Calu3 (cell line): ENCODE measurements around the gene ARHGAP26. TPM values are rescaled to one million over a fixed set of nuclear protein-coding genes. Genes with fewer than 3 reads are reported as not detected.

Experiments used
- BruUV-seq: library from RNA; stranded (reverse); fragments of 400-500 nt; replicated peaks from 2 replicates; lab custom pipeline; 2021; lab: Mats Ljungman, UMichigan
- CTCF ChIA-PET: fragments of 300-600 bp; sonication (Branson Sonifier 250); formaldehyde crosslinking; loops from one replicate; lab custom pipeline; 2022; ENCODE audit warnings: antibody characterized with exemption; lab: Charles Lee
- DNase-seq: peaks from one replicate; pipeline ENCODE4 v3.0.0; 2022
- H3K27ac Mint-ChIP-seq: one replicate; pipeline ENCODE4 v1.8.0; 2022; ENCODE audit warnings: mixed read lengths; ENCODE audit not compliant: unreplicated experiment
- H3K27me3 Mint-ChIP-seq: one replicate; pipeline ENCODE4 v1.8.0; 2022; ENCODE audit warnings: mixed read lengths; ENCODE audit not compliant: unreplicated experiment
- H3K36me3 Mint-ChIP-seq: one replicate; pipeline ENCODE4 v1.8.0; 2022; ENCODE audit warnings: mild to moderate bottlenecking, moderate library complexity, mixed read lengths; ENCODE audit not compliant: insufficient read depth, unreplicated experiment
- H3K4me1 Mint-ChIP-seq: one replicate; pipeline ENCODE4 v1.8.0; 2022; ENCODE audit warnings: mild to moderate bottlenecking, low read depth, mixed read lengths; ENCODE audit not compliant: unreplicated experiment
- H3K4me3 Mint-ChIP-seq: one replicate; pipeline ENCODE4 v1.8.0; 2022; ENCODE audit warnings: mild to moderate bottlenecking, low read depth, moderate library complexity, mixed read lengths; ENCODE audit not compliant: unreplicated experiment
- H3K9me3 Mint-ChIP-seq: one replicate; pipeline ENCODE4 v1.8.0; 2022; ENCODE audit warnings: low read depth, mixed read lengths; ENCODE audit not compliant: unreplicated experiment
- CTCF ChIP-seq: fragments of 200-600 bp; IDR thresholded peaks from one replicate; pipeline ENCODE4 v1.8.0; 2022; ENCODE audit warnings: antibody characterized with exemption; ENCODE audit not compliant: unreplicated experiment
- intact Hi-C: fragments of 100-400 bp; cut with micrococcal nuclease; formaldehyde crosslinking; loops from one replicate; pipeline ENCODE4 v1.10.0; 2022; ENCODE audit not compliant: unreplicated experiment
- total RNA-seq: library from RNA; stranded (reverse); gene quantifications from 2 replicates; pipeline ENCODE4 v1.2.3, GENCODE V29; 2022

The ARHGAP26 gene
- total RNA-seq, 1 experiment from 2014 or later: 118 TPM

GRCh38 chr5:143251946-143252345 is 481.8 kb downstream of the ARHGAP26 start:
- DNase-seq: no peak
- TF ChIP-seq CTCF: no peak
- no peak overlapping the region for H3K4me3 Mint-ChIP-seq
- H3K36me3 Mint-ChIP-seq: peaks cover 7% of the 10 kb centered on the region
- CTCF ChIA-PET: interaction anchor here (0.7 to 1.2 kb wide), 2 partner anchors 49 to 153 kb away, joined by 3 to 5 read pairs; no protein-coding TSS in a partner anchor
- BruUV-seq: no TSS peak
- peaks cover 6% of the 10 kb centered on the region for H3K9me3 Mint-ChIP-seq
- H3K27me3 Mint-ChIP-seq: no peaks in the 10 kb centered on the region
- H3K27ac Mint-ChIP-seq: no peak overlapping the region
- H3K4me1 Mint-ChIP-seq: peaks cover 23% of the 10 kb centered on the region
- intact Hi-C loops: no loop called here

GRCh38 chr5:143254819-143255218 is 484.6 kb downstream of the ARHGAP26 start:
- Mint-ChIP-seq H3K9me3 (no peaks in the 10 kb centered on the region), H3K27ac (no peak overlapping the region), H3K27me3 (no peaks in the 10 kb centered on the region), H3K4me3 (no peak overlapping the region), H3K36me3 (no peaks in the 10 kb centered on the region), H3K4me1 (peaks cover 18% of the 10 kb centered on the region)
- no TSS peak for BruUV-seq
- CTCF ChIA-PET: no interaction called here
- intact Hi-C loops: no loop called here
- no peak for TF ChIP-seq CTCF
- no peak for DNase-seq

GRCh38 chr5:143258559-143259253 is 488.5 kb downstream of the ARHGAP26 start:
- Mint-ChIP-seq H3K9me3 (no peaks in the 10 kb centered on the region), H3K4me3 (no peak overlapping the region), H3K4me1 (peaks cover 17% of the 10 kb centered on the region), H3K36me3 (no peaks in the 10 kb centered on the region), H3K27me3 (no peaks in the 10 kb centered on the region), H3K27ac (no peak overlapping the region)
- TF ChIP-seq CTCF: no peak
- BruUV-seq: no TSS peak
- intact Hi-C loops: no loop called here
- DNase-seq: no peak
- CTCF ChIA-PET: no interaction called here

GRCh38 chr5:143259254-143259605 is 489.1 kb downstream of the ARHGAP26 start:
- Mint-ChIP-seq H3K27ac (no peak overlapping the region), H3K27me3 (no peaks in the 10 kb centered on the region), H3K9me3 (no peaks in the 10 kb centered on the region), H3K4me1 (peaks cover 17% of the 10 kb centered on the region), H3K36me3 (no peaks in the 10 kb centered on the region), H3K4me3 (no peak overlapping the region)
- CTCF ChIA-PET: no interaction called here
- intact Hi-C loops: no loop called here
- no peak for DNase-seq
- no TSS peak for BruUV-seq
- TF ChIP-seq CTCF: no peak
